Stimulated activated CD4-positive, alpha-beta T cell treated with anti-CD3 and anti-CD28 coated beads, Interleukin-2, amount 100 ng/mL, for 4 hours (primary cell): Measurements from ENCODE around the gene IER5.

Experiments used
- DNase-seq: peaks from one replicate; pipeline ENCODE4 v3.0.0-alpha.2; 2020; ENCODE audit warnings: low read depth

The IER5 gene

DNA sequence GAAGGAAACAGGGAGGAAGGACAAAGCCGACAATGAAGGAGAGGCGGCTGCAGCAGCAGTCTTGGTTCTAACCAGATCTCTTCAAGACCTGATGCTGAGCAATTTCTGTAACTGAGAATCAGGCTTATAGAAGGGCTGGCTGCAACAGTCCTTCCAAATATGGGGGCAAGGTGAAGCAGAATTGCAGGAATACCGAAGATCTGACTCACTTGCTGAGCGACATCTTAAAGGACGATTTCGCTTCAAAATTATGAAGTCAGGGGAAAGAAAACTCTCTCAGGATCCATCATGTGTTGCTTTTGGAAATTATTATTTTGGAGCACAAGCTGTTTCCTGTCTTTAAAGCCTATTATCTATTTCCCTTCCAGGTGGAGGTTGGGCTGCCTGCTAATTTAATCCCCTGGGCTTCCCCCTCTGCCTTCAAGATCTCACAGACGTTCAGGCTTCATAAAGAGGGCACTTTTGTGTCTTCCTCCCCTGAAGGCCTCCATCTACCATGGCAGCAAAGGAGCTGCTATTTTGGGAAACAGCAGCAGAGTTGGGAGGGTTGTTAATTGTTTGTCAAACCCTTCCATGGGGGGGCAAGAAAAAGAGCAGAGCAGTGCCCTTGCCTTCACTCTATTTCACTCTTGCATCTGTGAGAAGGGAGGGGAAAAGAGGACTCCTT lies 10.8 kb upstream of the IER5 start:
- no peak for DNase-seq

DNA sequence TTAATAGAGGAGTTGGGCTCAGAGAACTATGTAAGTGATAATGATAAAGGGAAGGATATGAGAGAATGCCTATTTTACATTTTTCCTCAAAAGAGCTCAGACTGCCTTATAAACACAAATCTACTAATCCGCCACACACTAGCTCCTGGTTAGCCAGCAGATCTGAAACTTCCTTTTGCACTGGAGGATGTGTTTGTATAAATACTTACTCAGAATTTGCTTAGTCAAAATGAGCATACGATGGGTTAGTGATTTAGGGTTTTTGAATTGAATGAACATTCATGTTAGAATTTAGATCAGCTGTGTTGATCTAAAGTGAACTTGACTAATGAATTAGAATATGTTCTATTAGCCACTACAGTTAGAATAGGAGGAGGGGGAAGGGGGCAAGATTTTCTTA lies 9.1 kb upstream of the IER5 start:
- no peak for DNase-seq

DNA sequence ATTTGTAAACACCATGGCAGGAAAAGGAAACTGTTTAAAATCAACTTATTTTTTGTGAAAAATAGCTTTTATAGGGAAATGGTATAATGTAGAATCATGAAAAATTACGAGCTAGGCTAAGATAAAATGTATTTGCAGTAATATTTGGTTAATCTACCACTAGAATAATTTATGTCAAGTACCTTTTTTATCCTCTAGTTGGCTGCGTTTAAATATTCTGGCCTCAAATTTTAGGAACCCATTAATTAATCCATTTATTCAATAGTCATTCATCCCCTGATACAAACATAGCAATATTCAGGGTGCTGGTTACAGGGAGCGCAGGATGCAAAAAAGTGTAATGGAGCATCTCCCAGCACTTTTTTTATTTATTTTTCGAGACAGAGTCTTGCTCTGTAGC lies 8.6 kb upstream of the IER5 start:
- no peak for DNase-seq

DNA sequence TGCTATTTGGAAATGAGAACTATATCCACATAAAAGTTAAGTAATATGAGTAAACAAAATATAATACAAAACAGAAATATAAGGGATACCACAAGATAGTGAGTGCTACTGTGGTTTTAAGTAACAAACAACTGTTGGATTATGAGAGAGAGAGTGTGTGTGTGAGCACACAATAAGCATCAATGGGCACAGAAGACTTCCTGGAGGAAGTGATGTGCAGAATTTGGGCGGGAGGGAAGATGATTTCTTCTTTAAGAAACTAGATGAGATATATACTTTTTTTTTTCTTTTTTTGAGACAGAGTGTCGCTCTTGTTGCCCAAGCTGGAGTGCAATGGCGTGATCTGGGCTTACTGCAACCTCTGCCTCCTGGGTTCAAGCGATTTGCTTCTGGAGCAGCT lies 7.9 kb upstream of the IER5 start:
- DNase-seq: no peak

DNA sequence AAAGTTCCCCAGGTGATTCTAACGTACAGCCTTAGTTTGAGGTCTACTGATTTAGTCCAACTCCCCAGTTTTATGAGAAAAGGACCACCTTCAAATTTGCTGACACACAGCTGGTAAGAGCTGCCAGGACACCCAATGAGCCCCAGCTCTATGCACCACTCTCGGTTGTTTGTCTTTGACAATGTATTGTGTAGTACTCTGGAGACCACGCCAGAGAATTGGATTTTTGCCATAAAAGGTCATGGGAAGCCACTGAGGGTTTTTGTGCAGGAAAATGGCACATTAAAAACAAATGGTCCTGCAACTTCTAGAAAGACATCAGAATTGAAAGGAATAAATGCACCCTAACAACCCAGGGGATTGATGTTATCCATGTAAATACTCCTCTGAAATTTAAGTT lies 7.1 kb upstream of the IER5 start:
- no peak for DNase-seq

DNA sequence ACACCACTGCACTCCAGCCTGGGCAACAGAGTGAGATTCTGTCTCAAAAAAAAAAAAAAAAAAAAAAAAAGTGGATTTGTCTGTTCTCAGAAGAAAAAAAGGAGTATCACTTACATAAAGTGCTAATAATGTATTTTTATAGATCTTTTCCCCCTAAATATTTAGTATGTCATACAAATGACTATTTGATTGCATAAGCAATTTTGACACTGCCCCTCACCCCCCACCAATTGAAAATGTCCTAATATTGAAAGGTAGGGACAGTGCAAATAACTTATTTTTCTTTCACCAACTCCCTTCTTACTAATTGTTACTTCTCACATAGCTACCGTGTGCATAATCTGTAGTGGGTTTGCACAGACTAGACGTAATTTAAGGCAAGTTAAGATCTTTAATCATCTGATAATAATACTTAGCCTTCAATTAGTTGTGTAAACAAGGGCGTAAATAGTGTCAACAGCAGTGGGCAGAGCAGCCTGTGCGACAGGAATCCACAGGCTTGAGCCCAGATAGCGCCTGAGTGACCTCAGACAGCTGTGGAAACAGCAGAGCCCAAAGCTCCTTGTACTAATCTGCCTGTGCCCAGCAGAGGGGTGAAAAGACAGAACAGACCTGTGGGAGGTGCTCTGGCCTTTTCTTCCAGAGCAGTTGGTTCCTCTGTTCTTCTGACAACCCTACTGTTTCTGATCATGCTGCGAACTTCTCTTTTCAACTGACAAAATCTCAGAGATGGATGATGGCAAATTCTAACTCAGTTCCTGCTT lies 4.5 kb upstream of the IER5 start:
- DNase-seq: peak; percentile 53

DNA sequence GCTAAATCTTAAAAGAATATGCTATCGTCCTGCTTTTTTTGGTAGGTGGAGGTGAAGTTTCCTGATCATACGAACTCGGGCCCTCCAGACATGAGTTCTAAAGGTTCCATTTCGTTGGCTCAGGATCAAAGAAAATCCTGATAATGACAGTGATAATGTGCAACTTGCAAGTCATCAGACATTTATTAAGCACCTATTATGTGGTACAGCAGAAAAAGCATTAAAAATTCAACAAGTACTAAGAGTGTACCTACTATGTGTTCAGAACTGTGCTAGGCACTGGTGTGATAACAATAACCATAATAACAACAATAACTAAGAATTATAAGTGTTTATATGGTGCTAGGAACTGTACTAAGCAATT lies 3.9 kb upstream of the IER5 start:
- DNase-seq: no peak

DNA sequence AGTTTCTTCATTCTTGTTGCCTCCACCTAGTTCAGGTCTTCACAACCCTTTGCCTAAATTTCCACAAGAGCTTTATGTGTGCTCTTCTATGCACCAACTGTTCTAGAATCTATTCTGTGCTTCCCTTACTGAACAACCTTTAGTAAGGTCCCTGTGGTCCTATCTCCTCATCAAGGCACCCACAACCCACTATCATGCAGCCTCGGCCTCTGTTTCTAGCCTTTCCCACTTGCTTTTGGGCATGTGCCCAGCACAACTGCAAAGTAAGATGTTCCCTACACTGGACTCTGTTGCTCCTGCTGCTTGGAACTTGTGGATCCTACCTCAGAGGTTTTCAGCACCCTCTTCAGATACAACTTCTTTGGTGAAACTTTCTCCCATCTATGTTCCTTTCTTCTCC lies 2.4 kb upstream of the IER5 start:
- DNase-seq: no peak

DNA sequence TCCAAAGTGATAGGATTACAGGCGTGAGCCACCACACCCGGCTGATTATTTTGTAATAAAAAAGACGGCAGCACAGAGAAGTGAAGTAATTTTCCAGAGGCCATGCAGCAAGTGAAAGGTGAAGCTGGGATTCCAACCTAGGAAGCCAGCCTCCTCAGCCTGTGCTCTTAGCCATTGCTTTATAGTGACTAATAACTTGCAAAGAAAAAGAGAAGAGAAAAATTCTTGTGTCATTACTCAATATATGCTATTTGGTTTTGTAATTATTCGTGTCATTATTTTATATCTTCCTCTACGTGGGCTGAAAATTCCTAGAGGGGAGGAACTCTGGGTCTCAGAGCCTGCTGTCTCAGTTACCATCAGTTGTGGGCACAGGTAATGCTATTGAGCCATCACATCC lies 1.6 kb upstream of the IER5 start:
- DNase-seq: no peak

DNA sequence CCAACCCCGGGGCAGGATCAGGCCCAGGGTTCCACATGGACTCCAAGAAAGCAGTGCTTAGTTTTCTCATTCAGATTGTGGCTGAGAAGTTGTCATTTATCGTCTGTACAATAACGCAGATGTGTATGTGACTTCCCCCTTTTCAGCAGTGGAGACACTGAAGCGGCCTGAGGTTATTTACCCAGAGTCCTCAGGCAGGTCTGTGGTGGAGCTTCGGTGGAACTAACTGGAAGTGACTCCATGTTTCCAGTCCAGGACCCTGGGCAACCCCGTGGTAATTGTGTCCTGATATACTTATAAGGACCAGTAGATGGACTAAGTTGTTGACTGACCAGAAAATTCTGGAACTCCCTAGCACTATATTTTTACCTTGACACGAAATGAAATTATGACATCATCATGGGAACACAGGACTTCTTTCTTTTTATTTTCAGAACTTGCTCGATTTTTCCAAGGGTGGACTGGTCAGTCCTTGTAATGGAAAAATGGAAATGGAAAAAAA lies 1.0 kb upstream of the IER5 start:
- DNase-seq: no peak

DNA sequence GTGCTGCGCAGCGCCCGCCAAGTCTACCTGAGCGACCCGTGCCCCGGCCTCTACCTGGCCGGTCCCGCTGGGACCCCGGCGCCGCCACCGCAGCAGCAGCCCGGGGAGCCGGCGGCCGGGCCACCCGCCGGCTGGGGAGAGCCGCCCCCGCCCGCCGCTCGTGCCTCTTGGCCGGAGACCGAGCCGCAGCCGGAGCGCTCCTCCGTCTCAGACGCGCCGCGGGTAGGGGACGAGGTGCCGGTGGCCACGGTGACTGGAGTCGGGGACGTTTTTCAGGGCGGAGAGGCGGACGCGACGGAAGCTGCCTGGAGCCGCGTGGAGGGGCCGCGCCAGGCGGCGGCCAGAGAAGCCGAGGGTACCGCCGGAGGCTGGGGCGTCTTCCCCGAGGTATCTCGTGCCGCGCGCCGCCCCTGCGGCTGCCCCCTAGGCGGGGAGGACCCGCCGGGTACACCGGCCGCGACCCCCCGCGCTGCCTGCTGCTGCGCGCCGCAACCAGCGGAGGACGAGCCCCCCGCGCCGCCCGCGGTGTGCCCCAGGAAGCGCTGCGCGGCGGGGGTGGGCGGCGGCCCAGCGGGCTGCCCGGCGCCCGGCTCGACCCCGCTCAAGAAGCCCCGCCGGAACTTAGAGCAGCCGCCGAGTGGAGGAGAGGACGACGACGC lies 646 bp downstream of the IER5 start:
- no peak for DNase-seq

DNA sequence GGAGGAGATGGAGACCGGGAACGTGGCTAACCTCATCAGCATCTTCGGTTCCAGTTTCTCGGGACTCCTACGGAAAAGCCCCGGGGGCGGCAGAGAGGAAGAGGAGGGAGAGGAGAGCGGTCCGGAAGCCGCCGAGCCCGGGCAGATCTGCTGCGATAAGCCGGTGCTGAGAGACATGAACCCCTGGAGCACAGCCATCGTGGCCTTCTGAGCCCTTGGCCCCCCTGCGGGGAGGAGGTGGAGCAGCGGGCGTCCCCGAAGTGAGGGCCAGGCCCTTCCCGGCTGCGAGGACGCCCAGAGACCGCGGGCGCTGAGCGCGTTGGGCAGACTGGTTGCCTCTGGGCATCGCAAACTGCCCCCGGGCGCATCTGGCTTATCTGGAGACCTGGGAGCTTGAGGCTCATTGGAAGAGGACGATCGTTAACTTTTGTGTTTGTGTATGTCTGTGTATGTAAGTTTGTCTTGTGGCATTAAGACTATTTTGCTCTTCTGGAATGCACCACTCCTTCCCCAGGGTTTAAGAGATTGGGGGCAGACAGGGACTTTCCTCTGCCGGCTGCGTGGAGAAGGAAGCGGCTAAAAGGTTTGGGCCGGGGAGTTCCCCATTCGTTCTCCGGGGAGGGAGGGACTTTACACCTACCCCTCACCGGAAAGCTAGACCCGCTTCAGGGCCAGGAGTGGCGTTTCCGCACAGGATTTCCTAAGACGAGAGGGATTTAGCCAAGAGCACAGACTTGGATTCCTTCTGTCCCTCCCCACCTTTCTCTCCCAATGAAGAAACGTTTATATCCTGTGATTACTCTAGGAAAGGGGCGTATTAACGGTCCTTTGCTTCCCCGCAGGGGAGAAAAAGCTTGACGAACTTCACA lies 1.4 kb downstream of the IER5 start:
- peak; percentile 70 for DNase-seq

DNA sequence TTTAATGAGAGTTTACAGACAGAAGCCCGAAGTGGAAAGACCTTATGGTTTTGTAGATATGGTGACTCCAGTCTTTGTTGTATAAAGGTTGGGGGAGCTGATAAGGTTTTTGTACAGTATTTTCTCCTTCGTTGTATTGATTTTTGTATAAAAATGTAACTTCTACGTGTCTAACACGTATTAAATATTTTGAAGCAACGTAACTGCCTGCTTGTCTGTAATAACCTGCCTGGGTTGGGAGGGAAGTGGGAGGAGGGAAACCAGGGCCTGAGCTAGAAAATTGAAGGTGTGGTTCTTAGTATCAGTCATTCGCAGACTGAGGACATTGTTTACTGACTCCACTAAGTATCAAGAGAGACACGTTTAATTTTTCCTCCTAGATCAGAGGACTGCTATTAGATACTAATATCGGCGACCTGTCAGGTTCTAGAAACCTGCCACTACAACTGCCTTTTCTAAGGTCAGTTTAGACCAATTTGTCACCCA lies 2.2 kb downstream of the IER5 start:
- DNase-seq: no peak

DNA sequence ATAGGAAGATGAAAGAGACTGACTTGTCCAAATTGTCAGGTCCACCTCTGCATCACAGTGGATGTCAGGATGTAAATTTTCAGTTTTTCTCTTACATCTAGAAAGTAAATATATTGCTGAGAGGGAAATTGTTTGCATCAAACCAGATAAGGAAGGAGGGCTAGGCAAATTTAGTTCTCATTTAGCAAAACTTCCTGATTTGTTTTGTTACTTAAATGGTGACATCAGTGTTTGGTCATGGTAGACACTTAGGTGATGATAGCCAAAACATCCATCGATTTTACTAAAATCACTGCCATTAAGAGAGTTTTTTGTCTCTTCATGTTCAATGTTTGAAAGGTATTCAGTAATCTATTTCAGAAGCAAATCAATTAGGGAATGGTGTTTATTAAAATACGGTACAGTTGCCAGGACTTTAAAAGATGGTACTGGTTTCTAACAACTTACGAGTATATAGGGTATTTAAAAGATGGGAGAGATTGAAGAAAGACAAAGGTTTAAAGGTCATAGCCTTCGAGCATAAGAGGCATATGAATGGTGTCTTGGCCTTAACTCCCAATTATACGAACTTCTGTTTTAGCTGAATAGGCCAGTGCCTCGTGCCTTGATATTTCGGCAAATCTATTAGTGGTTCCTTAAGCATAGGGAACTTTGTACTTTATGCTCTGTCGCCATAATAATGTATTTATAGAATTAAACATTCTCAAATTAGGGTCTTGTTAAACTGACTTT lies 3.0 kb downstream of the IER5 start:
- DNase-seq: no peak

DNA sequence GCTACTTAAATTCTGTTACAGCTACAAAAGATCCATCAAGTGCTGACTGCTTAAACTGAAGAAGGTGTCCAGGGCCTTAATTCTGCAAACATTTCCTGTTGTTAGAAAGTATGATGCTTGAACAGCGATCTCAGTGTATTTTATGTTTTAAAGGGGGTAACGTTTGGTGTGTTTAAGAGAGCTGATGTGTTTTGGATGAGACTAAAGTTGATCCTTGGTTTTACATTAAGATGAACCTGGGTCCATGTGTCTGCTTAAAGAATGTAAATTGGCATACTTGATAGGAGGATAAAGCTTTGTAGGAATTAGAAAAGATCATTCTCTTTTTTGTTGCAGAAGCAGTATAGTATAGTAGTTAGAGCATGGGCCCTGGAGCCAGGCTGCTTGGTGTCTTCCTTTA lies 3.6 kb downstream of the IER5 start:
- DNase-seq: no peak

DNA sequence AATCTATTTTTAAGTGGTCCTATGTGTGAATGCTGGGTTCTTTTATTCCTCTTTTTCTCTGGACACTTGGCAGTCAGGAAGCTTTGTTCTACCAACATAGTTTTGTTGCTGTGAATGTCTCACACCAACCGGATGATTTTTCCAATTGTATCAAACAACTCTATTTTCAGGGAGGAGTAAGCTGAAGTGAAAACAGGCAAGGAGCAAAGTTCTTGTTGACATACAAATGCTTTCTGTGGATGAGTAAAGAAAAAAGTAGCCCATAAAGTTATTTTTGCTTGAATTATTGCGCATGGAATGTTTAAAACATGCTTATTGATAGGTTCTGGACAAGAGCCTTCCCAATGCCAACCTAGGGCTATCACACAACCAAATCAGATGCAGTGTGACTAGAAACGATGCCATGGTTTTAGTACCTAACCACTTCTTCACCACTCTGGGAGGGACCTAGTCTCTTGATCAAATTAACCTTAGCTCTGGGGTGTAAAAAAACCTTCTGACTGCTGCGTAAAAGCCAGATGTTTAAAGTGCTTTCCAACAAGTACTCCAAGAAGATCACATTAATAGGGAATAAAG lies 4.5 kb downstream of the IER5 start:
- DNase-seq: no peak

DNA sequence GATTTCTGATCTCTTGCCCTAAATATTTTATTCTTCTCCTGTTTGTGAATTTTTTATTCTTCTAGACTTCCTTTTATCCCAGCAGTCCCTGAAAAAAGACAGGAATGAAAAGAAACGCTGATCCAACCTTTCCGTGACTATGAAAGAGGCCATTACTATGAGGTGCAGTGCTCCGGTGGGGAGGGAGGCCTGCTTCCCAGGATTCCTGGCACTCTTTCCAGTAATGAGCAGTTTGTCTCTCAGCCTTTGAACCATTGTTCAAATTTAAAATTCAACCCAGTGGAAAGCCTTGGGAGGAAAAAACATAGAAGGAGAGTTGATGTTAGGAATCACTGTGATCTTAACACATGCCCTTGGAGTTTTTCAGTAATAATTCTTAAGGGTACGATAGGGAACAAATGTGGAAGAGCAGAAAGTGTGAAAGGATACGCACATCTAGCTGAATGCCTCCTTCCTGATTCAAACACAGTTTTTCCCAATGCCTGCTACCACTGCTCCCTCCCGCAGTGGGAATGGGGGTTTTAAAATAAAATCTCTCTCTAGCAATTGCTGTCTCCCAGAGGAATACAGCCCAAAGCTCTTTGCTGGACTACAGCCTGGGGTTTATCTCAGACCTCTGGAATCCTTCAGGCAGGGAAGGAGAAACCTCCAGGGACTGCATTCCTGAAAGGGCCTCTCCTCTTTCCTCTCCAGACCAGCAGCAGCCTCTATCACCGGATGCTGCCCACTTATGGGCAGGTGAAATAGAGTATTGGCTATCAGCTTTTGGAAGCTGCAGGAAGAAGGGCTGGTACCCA lies 6.1 kb downstream of the IER5 start:
- DNase-seq: no peak

DNA sequence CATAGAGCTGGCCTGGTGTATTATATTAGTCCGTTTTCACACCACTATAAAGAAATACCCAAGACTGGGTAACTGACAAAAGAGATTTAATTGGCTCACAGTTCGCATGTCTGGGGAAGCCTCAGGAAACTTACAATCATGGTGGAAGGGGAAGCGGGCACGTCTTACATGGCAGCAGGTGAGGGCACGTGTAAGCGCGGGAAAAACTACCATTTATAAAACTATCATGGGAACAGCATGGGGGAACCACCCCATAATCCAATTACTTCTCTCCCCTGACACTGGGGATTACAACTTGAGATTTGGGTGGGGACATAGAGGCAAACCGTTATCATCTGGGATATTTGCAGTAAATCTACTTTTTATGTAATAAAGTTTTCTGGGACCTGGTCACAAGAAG lies 6.8 kb downstream of the IER5 start:
- no peak for DNase-seq

DNA sequence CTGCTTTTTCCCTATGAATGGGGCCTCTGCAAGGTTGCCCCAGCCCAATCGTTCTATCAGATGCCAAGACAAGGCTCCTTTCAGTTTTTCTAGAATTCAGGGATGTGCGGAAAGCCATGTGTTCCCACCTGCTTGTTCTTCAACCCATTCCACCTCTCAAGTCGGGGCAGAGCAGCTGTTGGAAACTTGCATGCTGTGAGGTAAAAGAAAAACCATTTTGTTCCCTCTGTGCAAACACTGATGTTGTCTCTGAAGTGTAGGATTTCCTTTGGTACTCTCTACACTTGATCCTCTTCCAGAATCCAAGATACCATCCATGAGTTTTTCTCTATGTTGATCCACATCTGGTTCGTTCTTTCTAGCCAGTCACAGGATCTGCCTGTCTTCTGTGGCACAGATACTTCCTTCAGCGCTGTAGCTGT lies 7.3 kb downstream of the IER5 start:
- no peak for DNase-seq

DNA sequence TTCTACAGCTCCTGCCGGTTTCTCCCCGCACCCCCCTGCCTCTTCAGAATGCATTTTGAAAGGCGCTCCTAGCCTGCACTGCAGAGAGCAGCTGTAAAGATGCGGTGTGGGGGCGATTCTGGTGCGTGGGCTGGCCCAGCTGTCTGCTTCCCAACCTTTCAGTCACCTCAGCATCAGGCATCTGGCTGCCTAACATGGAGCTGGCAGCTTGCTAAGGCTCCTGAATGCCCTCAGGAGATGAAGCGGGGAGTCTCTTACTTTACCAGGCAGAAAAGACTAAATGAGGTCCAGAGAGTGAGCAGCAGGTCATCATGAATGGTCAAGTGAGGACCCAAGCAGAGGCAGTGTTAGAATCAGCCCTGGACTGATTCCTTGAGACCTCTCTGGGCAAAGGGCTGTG lies 8.7 kb downstream of the IER5 start:
- no peak for DNase-seq
